CD14-positive monocyte (primary cell): ENCODE data around the gene CTSA. TPM values are rescaled to one million over a fixed set of nuclear protein-coding genes. Genes with fewer than 3 reads are reported as not detected.

Experiments used
- DNase-seq, 3 donors: peaks; one replicate each; pipeline ENCODE4 v3.0.0-alpha.2; 2011 to 2022
- H2AFZ ChIP-seq: 2 replicates; pipeline ENCODE4 v1.6.0; 2012; ENCODE audit warnings: mild to moderate bottlenecking, low read depth, low read length, inconsistent platforms; ENCODE audit not compliant: insufficient read depth, poor library complexity, severe bottlenecking
- H3K27ac ChIP-seq, 2 donors: 1 replicate in 1 of 2; 2 replicates in 1 of 2; pipeline ENCODE4 v1.5.1; 2012 to 2013; ENCODE audit warnings: low read length in 2 of 2, control low read depth in 1 of 2, inconsistent platforms in 1 of 2, low read depth in 1 of 2, mild to moderate bottlenecking in 1 of 2
- H3K27me3 ChIP-seq, 2 donors: one replicate each; pipeline versions ENCODE4 v1.6.0 to v1.6.1; 2011 to 2013; ENCODE audit warnings: low read length in 2 of 2; ENCODE audit not compliant: control insufficient read depth in 2 of 2, insufficient read depth in 2 of 2
- H3K36me3 ChIP-seq, 2 donors: replicated peaks in 1 of 2; 1 replicate in 1 of 2; 2 replicates in 1 of 2; pipeline versions ENCODE4 v1.5.1 to v1.6.1; 2012 to 2013; ENCODE audit warnings: low read length in 2 of 2, control low read depth in 1 of 2, inconsistent platforms in 1 of 2, mild to moderate bottlenecking in 1 of 2; ENCODE audit not compliant: insufficient read depth in 2 of 2, control insufficient read depth in 1 of 2
- H3K4me1 ChIP-seq, 2 donors: 1 replicate in 1 of 2; 2 replicates in 1 of 2; pipeline versions ENCODE4 v1.5.1 to v1.6.1; 2012 to 2013; ENCODE audit warnings: low read length in 2 of 2, control low read depth in 1 of 2, inconsistent platforms in 1 of 2, mild to moderate bottlenecking in 1 of 2, moderate library complexity in 1 of 2; ENCODE audit not compliant: insufficient read depth in 2 of 2, control insufficient read depth in 1 of 2
- H3K4me2 ChIP-seq: replicated peaks from 2 replicates; pipeline ENCODE3; 2012; ENCODE audit warnings: low read length, moderate library complexity, mild to moderate bottlenecking; ENCODE audit not compliant: poor library complexity, severe bottlenecking; ENCODE audit errors: extremely low read depth
- H3K4me3 ChIP-seq, 3 experiments: fragments of 200-600 bp in 1 of 3; sonication (generic) in 1 of 3; replicated peaks in 1 of 3; 1 replicate in 2 of 3; 2 replicates in 1 of 3; pipeline ENCODE4 v1.5.1; 2011 to 2013; ENCODE audit warnings: low read length in 3 of 3, mild to moderate bottlenecking in 3 of 3, control low read depth in 2 of 3, low read depth in 2 of 3, inconsistent platforms in 1 of 3, moderate library complexity in 1 of 3
- H3K79me2 ChIP-seq: 2 replicates; pipeline ENCODE4 v1.6.0; 2012; ENCODE audit warnings: mild to moderate bottlenecking, control low read depth, inconsistent platforms, low read length, moderate library complexity; ENCODE audit not compliant: insufficient read depth
- H3K9ac ChIP-seq: 2 replicates; pipeline ENCODE4 v1.6.0; 2017; ENCODE audit warnings: low read length, mild to moderate bottlenecking; ENCODE audit not compliant: insufficient read depth, poor library complexity, severe bottlenecking
- H3K9me3 ChIP-seq, 2 donors: replicated peaks in 1 of 2; 1 replicate in 1 of 2; 2 replicates in 1 of 2; pipeline versions ENCODE4 v1.5.1 to v1.6.1; 2012 to 2013; ENCODE audit warnings: low read length in 2 of 2, control low read depth in 1 of 2; ENCODE audit not compliant: control insufficient read depth in 1 of 2, insufficient read depth in 1 of 2
- H4K20me1 ChIP-seq: 2 replicates; pipeline ENCODE4 v1.6.0; 2012; ENCODE audit warnings: mild to moderate bottlenecking, low read length, control low read depth, moderate library complexity; ENCODE audit not compliant: insufficient read depth
- H3K27ac Mint-ChIP-seq, 7 donors: one replicate each; pipeline ENCODE4 v1.8.0; 2020; ENCODE audit warnings: mild to moderate bottlenecking in 7 of 7, mixed read lengths in 7 of 7, moderate library complexity in 6 of 7, inconsistent platforms in 2 of 7
- H3K27me3 Mint-ChIP-seq, 3 donors: one replicate each; pipeline ENCODE4 v1.8.0; 2021 to 2022; ENCODE audit warnings: low read depth in 3 of 3, mild to moderate bottlenecking in 3 of 3, mixed read lengths in 3 of 3, moderate library complexity in 3 of 3, inconsistent platforms in 1 of 3
- H3K36me3 Mint-ChIP-seq, 2 donors: one replicate each; pipeline ENCODE4 v1.8.0; 2020; ENCODE audit warnings: mixed read lengths in 2 of 2, inconsistent platforms in 1 of 2, mild to moderate bottlenecking in 1 of 2
- H3K4me1 Mint-ChIP-seq: one replicate; pipeline ENCODE4 v1.8.0; 2020; ENCODE audit warnings: mild to moderate bottlenecking, mixed read lengths
- H3K4me3 Mint-ChIP-seq, 2 donors: one replicate each; pipeline ENCODE4 v1.8.0; 2020; ENCODE audit warnings: mild to moderate bottlenecking in 2 of 2, mixed read lengths in 2 of 2, moderate library complexity in 1 of 2
- H3K9me3 Mint-ChIP-seq, 7 donors: one replicate each; pipeline ENCODE4 v1.8.0; 2020 to 2022; ENCODE audit warnings: mixed read lengths in 7 of 7, mild to moderate bottlenecking in 6 of 7, moderate library complexity in 6 of 7, inconsistent platforms in 2 of 7
- CTCF ChIP-seq: fragments of 200-600 bp; IDR thresholded peaks from one replicate; pipeline ENCODE4 v1.8.0; 2022; ENCODE audit warnings: antibody characterized with exemption, mild to moderate bottlenecking
- WGBS: methylation state at CpG from one replicate; pipeline ENCODE4 v1.1.5; 2013; ENCODE audit warnings: missing lambda C conversion rate; ENCODE audit not compliant: insufficient coverage; 5-methylcytosine and 5-hydroxymethylcytosine counted together
- intact Hi-C, 2 donors: fragments of 100-400 bp; cut with micrococcal nuclease; formaldehyde crosslinking; loops; one replicate each; pipeline versions ENCODE4 v1.15.0 to v1.15.1; 2023
- polyA plus RNA-seq, 3 donors: library from polyadenylated mRNA; depleted of rRNA in 1 of 3; unstranded in 2 of 3; stranded (reverse) in 1 of 3; fragments of 300-500 nt in 2 of 3; fragments of >200 nt in 1 of 3; fragmentation: Illumina TruSeq in 2 of 3; gene quantifications; 1 replicate in 2 of 3; 2 replicates in 1 of 3; pipeline ENCODE4 v1.2.3, GENCODE V29; 2012 to 2021

Gene CTSA
- polyA plus RNA-seq, 3 donors, result 279 to 489 (median 366) TPM

- Mint-ChIP-seq H3K27ac (peak overlapping the region in 6 of 7 donors; percentile 46 to 96 (median 87)), H3K36me3 (peaks cover 34 to 44% of the 10 kb centered on the region in 2 donors), H3K4me1 (peaks cover 35% of the 10 kb centered on the region), H3K27me3 (no peaks in the 10 kb centered on the region), H3K9me3 (peaks cover 0 to 2% (median 0%) of the 10 kb centered on the region in 7 donors), H3K4me3 (peak overlapping the region; percentile 91 to 93)
- Histone ChIP-seq H3K9ac (peak overlapping the region; percentile 78), H3K79me2 (peaks cover 46% of the 10 kb centered on the region), H3K36me3 (peaks cover 27 to 41% of the 10 kb centered on the region in 2 donors), H3K4me1 (peaks cover 37 to 49% of the 10 kb centered on the region in 2 donors), H3K27ac (peak overlapping the region; percentile 59 to 87), H3K4me3 (peak overlapping the region; percentile 62 to 95 (median 72)), H3K27me3 (no peaks in the 10 kb centered on the region), H4K20me1 (peaks cover 28% of the 10 kb centered on the region), H2AFZ (peak overlapping the region; percentile 92), H3K9me3 (no peaks in the 10 kb centered on the region), H3K4me2 (peak overlapping the region; percentile 99)
- peak; percentile 69 to 82 (median 79) for DNase-seq
- intact Hi-C loops, result loop anchor here (2.0 to 5.0 kb wide), 2 partner anchors 33 to 44 kb away; partner anchors contain the start of genes ACOT8 (in 1 of the 2), PCIF1 (in 1 of the 2) and ZSWIM3 (in 1 of the 2)
- peak; percentile 75 for TF ChIP-seq CTCF
- under 1% methylated on average over 79 of the region's 79 CpGs for WGBS
Measured at GRCh38 chr20:45890077-45890984, 804 bp upstream of the CTSA start.

GRCh38 chr20:45892049-45892825 is 1.1 kb downstream of the CTSA start:
- peak overlapping the region; percentile 59 to 87 for H3K27ac ChIP-seq
- intact Hi-C loops, result loop anchor here (2.0 to 5.0 kb wide), 2 partner anchors 19 to 35 kb away; partner anchors contain the start of genes ACOT8 (in 1 of the 2) and ZSWIM3 (in 1 of the 2)

More at GRCh38 chr20:45892049-45892825, 1.1 kb downstream of the CTSA start:
- Histone ChIP-seq H2AFZ (peak overlapping the region; percentile 92), H3K9me3 (no peaks in the 10 kb centered on the region), H3K4me2 (peak overlapping the region; percentile 99), H3K27me3 (no peaks in the 10 kb centered on the region), H3K4me1 (peaks cover 36 to 46% of the 10 kb centered on the region in 2 donors), H4K20me1 (peaks cover 27% of the 10 kb centered on the region), H3K36me3 (peaks cover 34 to 49% of the 10 kb centered on the region in 2 donors), H3K79me2 (peaks cover 46% of the 10 kb centered on the region), H3K4me3 (peak overlapping the region; percentile 62 to 95 (median 72)), H3K9ac (peak overlapping the region; percentile 78)
- Mint-ChIP-seq H3K4me3 (peak overlapping the region; percentile 91 to 93), H3K9me3 (peaks cover 0 to 2% (median 0%) of the 10 kb centered on the region in 7 donors), H3K36me3 (peaks cover 41 to 48% of the 10 kb centered on the region in 2 donors), H3K27ac (peak overlapping the region; percentile 84 to 96 (median 90)), H3K27me3 (no peaks in the 10 kb centered on the region), H3K4me1 (peaks cover 33% of the 10 kb centered on the region)
- TF ChIP-seq CTCF, result no peak
- WGBS, result 47% methylated on average over 3 of the region's 9 CpGs
- peak; percentile 41 to 66 (median 58) for DNase-seq
